CD4-positive, alpha-beta T cell treated with Interleukin-21 for 1 hour (primary cell): ENCODE data around the gene FAM20C.
"Not testable (repeated sequence)": the region's sequence is repeated elsewhere in the genome, so short reads cannot be mapped to it uniquely, and the experiment has no call there.

Experiments used
- DNase-seq: peaks from one replicate; pipeline ENCODE4 v3.0.0-alpha.2; 2020

FAM20C gene

GRCh38 chr7:174716-175115, 17.7 kb upstream of the FAM20C start:
- DNase-seq, result no peak

GRCh38 chr7:175955-176354, 16.4 kb upstream of the FAM20C start:
- DNase-seq, result no peak

- DNase-seq, result no peak
Measured at GRCh38 chr7:176381-176780, 16.0 kb upstream of the FAM20C start.

GRCh38 chr7:176786-177459, 15.4 kb upstream of the FAM20C start:
- DNase-seq, result no peak

DNA sequence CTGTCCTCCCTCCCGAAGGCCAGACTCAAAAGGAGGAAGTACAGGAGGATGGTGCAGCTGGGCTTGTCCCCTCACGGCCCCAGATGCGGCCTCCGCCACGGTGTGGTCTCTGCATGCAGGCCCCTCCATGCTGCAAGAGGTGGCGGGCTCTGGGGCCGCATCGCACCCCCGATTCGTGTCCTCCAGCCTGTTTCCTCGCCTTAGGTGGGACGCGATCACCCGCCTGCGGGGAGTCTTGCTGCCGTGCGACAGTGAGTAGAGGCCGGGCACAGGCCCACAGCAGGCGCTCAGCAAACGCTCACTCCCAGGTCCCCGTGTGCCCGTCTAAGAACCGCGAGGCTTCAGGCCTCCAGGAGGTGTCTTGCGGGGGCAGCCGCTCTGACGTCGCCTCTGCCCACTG, 13.9 kb upstream of the FAM20C start:
- no peak for DNase-seq

DNA sequence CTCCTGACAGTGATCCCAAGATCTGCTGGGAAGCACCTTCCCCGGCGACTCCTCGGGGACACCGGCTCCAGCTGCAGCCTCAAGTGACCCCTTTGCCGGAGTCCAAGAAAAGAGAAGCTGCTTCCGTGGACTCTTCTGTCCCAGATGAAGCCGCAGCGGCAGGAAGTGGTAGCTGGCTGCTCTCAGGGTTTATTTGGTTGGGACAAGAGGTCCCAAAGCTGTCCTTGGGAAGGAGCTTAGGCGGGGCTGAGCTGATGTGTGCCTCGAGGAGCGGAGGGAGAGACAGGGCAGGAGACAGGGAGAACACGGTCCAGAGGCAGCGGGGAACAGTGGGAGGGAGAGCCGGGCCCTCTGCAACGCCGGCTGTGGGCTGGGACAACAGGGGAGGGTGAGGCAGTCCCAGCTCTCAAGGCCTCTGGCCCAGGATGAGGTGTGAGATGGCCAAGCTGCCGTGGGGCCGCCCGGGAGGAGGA, 13.1 kb upstream of the FAM20C start:
- DNase-seq, result no peak

GRCh38 chr7:179948-180694, 12.2 kb upstream of the FAM20C start:
- no peak for DNase-seq

- no peak for DNase-seq
Measured at GRCh38 chr7:181738-182137, 10.6 kb upstream of the FAM20C start.

- not testable (repeated sequence) for DNase-seq
Measured at GRCh38 chr7:182502-182901, 9.9 kb upstream of the FAM20C start.

DNA sequence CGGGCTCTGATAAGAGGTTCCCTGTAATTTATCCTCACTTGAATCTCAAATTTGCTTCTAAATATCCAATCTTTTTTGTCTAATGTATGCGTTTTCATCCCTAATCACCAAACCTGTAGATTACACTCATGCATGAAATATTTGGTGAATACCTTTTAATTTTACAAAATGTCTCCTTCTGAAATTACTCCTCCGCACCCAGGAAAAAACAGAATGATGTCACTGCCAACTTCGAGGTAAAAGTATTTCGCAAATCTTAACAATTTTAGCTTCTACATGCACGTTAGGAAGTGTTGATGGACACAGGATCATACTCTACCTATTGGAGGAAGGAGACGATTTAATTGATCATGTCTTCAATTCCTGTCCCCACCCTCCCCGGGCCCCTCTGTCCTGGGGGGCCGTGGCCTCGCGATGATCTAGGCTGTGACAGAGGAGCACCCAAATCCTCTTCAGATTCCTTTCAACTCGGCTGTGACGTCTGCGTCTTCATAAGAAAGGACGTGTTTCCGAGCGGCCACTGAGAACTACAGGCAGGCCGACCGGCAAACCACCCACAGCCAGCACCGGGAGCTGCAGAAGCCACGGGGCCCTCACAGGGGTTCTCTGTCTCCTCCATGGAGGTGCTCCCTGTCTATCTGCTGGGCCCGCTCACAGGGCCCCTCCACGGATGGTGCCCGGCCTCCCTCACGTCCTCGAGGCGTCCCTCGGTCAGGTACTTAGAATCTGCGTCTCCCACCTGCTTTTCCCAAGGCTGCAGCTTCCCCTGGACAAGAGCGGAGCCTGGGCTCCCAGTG, 8.7 kb upstream of the FAM20C start:
- DNase-seq, result no peak

DNA sequence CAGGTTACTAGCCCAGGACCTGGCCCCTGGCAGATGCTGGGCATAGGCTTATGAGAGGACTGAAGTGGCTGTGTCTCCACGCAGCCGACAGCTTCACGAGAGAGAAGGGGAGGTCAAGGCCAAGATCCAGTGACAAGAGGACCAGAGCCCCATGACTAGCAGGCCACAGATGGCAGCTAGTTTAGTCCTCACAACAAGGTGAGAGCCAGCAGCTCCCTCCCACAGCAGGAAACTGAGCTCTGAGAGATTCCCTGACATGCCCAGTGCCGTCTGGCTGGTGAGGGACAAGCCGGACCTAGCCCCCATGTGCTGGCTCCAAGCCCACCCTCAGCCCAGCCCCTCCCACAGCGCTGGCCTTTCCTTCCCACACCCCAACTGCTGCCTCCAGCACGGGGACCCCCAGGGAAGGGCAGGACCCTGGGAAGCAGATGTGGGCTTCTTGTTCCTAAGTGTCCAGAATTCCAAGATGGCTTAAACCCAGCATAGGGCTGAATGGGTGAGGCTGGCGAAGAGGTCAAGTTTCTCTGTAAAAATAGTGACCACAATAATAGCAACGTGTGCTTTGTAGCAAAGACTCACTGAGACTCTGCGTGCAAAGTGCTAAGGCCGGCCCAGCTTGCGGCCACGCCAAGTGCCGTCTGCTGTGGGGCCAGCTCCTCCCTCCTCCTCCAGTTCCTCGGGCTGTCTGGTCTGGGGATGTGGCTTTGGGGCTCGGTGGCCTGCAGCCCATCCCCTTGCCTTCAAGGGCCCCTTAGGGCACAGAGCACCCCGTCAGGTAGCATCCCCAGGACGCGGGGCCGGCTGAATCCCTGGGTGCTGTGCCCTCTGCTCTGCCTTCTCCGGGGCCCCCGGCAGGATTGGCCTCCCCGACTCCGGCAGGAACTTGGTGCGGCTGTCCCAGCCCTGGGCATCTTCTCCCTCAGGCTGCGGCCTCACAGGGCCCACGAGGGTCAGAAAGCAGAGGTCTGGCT, 7.8 kb upstream of the FAM20C start:
- no peak for DNase-seq

- no peak for DNase-seq
Measured at GRCh38 chr7:186516-187113, 5.8 kb upstream of the FAM20C start.

GRCh38 chr7:187227-187927, 5.0 kb upstream of the FAM20C start:
- DNase-seq, result no peak

DNA sequence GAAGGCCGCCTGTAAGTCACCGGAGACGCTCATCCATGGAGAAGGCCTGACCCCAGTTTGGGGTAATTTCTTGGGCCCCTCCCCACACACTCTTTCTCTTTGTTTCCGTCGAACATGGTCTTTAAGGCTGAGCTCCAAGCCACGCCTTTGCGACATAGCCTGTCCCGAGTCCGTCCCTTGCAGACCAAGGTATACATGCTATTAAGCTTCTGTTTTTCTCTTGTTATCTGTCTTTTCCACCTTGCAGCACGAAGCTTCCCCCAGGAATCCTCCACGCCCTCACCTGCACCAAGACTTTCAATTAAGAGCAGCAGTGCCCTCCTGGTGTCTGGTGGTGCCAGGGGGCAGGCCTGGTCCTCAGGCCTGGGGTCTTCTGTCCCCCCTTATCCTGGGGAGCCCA, 4.2 kb upstream of the FAM20C start:
- DNase-seq, result no peak

DNA sequence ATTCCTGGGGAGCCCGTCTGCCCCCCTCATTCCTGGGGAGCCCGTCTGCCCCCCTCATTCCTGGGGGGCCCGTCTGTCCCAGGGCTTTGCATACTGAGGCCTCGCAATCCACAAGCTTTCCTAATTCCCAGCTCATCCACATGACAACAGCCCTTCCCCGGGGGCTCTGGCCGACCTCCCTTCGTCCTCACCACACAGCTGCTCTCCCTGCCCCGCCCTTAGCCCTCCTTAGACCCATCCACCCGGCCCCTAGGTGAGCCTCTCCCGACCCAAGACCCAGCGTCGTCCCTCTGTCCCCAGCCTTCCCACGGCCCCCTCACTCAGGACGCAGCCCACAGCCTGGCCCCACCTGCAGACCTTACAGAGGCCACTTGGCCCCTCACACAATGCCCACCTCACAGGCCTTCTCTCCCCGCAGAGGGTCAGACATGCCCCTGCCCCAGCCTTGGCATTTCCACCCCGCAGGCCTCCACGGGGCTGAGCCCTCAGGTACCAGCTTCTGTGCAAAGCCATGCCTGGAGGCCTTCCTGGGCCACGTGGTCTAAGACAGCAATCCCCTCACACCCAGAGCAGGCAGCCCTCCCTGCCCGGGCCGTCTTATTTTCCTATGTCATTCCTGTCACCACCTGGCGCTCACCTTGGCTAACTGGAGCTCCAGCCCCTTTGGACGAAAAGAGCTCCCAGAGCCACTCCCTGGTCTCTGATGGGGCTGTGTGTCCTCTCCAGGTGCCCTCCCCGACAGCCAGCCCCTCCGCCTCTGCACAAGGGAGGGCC, 3.5 kb upstream of the FAM20C start:
- no peak for DNase-seq

- DNase-seq, result no peak
Measured at GRCh38 chr7:189719-190118, 2.7 kb upstream of the FAM20C start.

DNA sequence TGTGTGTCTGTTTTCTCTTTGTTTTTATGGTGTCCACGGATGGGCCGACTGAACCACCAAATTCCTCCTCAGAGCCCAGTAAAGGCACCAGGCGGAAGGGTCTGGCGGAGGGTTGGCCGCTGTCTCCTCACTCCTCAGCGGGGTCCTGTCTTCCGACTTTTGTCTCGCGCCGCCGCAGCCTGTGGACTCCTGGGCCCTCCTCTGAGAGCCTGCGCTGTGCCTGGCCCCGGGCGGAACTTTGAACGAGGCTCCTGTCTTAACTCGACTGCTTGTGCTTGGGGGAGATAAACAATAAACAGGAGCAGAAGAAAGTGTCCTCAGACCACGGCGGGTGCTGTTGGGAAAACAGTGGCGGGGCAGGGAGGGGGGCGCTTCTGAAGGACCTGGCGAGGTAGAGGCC, 2.2 kb upstream of the FAM20C start:
- DNase-seq, result no peak

DNA sequence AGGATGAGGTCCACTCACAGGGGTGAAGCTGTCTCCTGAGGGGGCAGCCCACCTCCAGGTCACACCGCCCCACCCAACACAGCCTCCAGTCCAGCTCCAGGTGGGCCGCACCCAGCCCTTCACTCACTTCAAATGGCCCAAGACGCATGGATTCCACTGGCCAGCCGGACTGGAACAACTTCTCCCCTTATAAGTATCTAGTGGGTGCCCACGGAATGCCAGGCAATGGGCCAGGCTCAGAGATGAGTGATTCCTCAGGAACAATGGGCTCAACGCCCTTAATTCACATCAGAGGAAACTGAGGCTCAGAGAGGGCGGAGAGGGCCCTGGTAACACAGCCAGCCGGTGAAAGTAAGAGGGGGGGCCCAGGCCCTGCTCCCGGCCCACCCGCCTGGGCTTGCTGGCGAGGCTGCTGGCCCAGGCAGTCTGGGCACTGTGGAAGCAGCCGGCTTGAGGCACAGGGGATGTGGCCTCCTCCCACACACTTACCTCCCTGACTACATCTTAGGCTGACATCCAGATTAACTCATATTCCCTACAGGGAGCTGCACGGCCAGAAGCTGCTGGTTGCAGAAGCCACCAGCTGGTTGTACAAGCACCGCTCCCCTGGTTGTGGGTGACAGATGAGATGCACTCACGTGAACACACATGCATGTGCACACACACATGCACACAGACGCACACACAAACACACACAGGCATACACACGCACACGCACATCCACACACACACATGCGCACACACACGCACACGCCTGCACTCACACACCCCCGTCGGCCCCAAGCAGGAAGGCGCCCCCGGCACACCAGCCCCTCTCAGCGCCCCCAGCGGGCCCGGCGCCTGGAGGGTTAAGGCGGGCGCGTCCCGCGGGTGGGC, 1.0 kb upstream of the FAM20C start:
- DNase-seq, result no peak

- DNase-seq, result no peak
Measured at GRCh38 chr7:192701-193480, 520 bp downstream of the FAM20C start.
